Measurements from ENCODE around the gene PABPC3. TPM values are rescaled to one million over a fixed set of nuclear protein-coding genes. Genes with fewer than 3 reads are reported as not detected.

Gene PABPC3
- total RNA-seq, 1 donor from 2014 or later, result 0.45 TPM

- no peak overlapping the region for H3K27ac ChIP-seq (ENCODE audit: low read depth, low read length)
- no peaks in the 10 kb centered on the region for H3K36me3 ChIP-seq (ENCODE audit: insufficient read depth, low read length)
- TF ChIP-seq CTCF (IDR thresholded peaks at IDR 0.05; ENCODE audit: insufficient read depth, low read depth, low read length), result no peak
- no peak for TF ChIP-seq EZH2 (IDR thresholded peaks at IDR 0.05; ENCODE audit: insufficient read depth, low read length)
- H3K4me1 ChIP-seq (ENCODE audit: insufficient read depth, low read length), result no peaks in the 10 kb centered on the region
- DNase-seq (ENCODE audit: low read depth) (no peak), FAIRE-seq (no peak)
- Mint-ChIP-seq H3K4me3 (ENCODE audit: unreplicated experiment) (no peak overlapping the region), H3K36me3 (ENCODE audit: low read depth, unreplicated experiment) (no peaks in the 10 kb centered on the region), H3K27me3 (ENCODE audit: low read depth, unreplicated experiment) (peaks cover 1% of the 10 kb centered on the region), H3K27ac (ENCODE audit: unreplicated experiment) (no peak overlapping the region), H3K9me3 (ENCODE audit: unreplicated experiment) (peaks cover 1% of the 10 kb centered on the region), H3K4me1 (ENCODE audit: low read depth, unreplicated experiment) (no peaks in the 10 kb centered on the region)
- no peaks in the 10 kb centered on the region for H4K20me1 ChIP-seq (ENCODE audit: insufficient read depth, low read length)
- no peaks in the 10 kb centered on the region for H3K79me2 ChIP-seq (ENCODE audit: insufficient read depth, low read length)
- H3K9ac ChIP-seq (ENCODE audit: low read length), result no peak overlapping the region
- H3K27me3 ChIP-seq (ENCODE audit: insufficient read depth, low read length), result no peaks in the 10 kb centered on the region
- H3K9me3 ChIP-seq (ENCODE audit: insufficient read depth, low read depth, low read length), result no peaks in the 10 kb centered on the region
- H3K4me3 ChIP-seq (ENCODE audit: insufficient read depth, low read depth, low read length), result no peak overlapping the region
- H2AFZ ChIP-seq (ENCODE audit: low read depth, low read length), result no peak overlapping the region
- H3K4me2 ChIP-seq (ENCODE audit: low read length), result no peak overlapping the region
Measured at GRCh38 chr13:25097426-25097825, 1.5 kb downstream of the PABPC3 start.

- Histone ChIP-seq H3K4me3 (ENCODE audit: insufficient read depth, low read depth, low read length) (no peak overlapping the region), H3K36me3 (ENCODE audit: insufficient read depth, low read length) (no peaks in the 10 kb centered on the region), H3K79me2 (ENCODE audit: insufficient read depth, low read length) (no peaks in the 10 kb centered on the region), H3K27ac (ENCODE audit: low read depth, low read length) (no peak overlapping the region), H3K9ac (ENCODE audit: low read length) (no peak overlapping the region), H2AFZ (ENCODE audit: low read depth, low read length) (no peak overlapping the region), H3K9me3 (ENCODE audit: insufficient read depth, low read depth, low read length) (no peaks in the 10 kb centered on the region), H3K4me2 (ENCODE audit: low read length) (no peak overlapping the region), H4K20me1 (ENCODE audit: insufficient read depth, low read length) (no peaks in the 10 kb centered on the region), H3K4me1 (ENCODE audit: insufficient read depth, low read length) (no peaks in the 10 kb centered on the region), H3K27me3 (ENCODE audit: insufficient read depth, low read length) (no peaks in the 10 kb centered on the region)
- no peaks in the 10 kb centered on the region for H3K27me3 Mint-ChIP-seq (ENCODE audit: low read depth, unreplicated experiment)
- no peak overlapping the region for H3K27ac Mint-ChIP-seq (ENCODE audit: unreplicated experiment)
- TF ChIP-seq EZH2 (IDR thresholded peaks at IDR 0.05; ENCODE audit: insufficient read depth, low read length) (no peak), CTCF (IDR thresholded peaks at IDR 0.05; ENCODE audit: insufficient read depth, low read depth, low read length) (no peak)
- H3K9me3 Mint-ChIP-seq (ENCODE audit: unreplicated experiment), result no peaks in the 10 kb centered on the region
- no peaks in the 10 kb centered on the region for H3K36me3 Mint-ChIP-seq (ENCODE audit: low read depth, unreplicated experiment)
- FAIRE-seq (no peak), DNase-seq (ENCODE audit: low read depth) (no peak)
- H3K4me1 Mint-ChIP-seq (ENCODE audit: low read depth, unreplicated experiment), result no peaks in the 10 kb centered on the region
- no peak overlapping the region for H3K4me3 Mint-ChIP-seq (ENCODE audit: unreplicated experiment)
Measured at GRCh38 chr13:25103711-25104110, 7.8 kb downstream of the PABPC3 start.

- Histone ChIP-seq H3K27me3 (ENCODE audit: insufficient read depth, low read length) (peaks cover 3% of the 10 kb centered on the region), H3K9ac (ENCODE audit: low read length) (no peak overlapping the region), H3K4me1 (ENCODE audit: insufficient read depth, low read length) (peaks cover 4% of the 10 kb centered on the region), H3K27ac (ENCODE audit: low read depth, low read length) (no peak overlapping the region), H2AFZ (ENCODE audit: low read depth, low read length) (no peak overlapping the region), H3K4me2 (ENCODE audit: low read length) (no peak overlapping the region), H3K4me3 (ENCODE audit: insufficient read depth, low read depth, low read length) (no peak overlapping the region), H3K79me2 (ENCODE audit: insufficient read depth, low read length) (no peaks in the 10 kb centered on the region), H4K20me1 (ENCODE audit: insufficient read depth, low read length) (no peaks in the 10 kb centered on the region), H3K9me3 (ENCODE audit: insufficient read depth, low read depth, low read length) (no peaks in the 10 kb centered on the region), H3K36me3 (ENCODE audit: insufficient read depth, low read length) (no peaks in the 10 kb centered on the region)
- Mint-ChIP-seq H3K36me3 (ENCODE audit: low read depth, unreplicated experiment) (no peaks in the 10 kb centered on the region), H3K27ac (ENCODE audit: unreplicated experiment) (no peak overlapping the region), H3K4me3 (ENCODE audit: unreplicated experiment) (no peak overlapping the region), H3K27me3 (ENCODE audit: low read depth, unreplicated experiment) (no peaks in the 10 kb centered on the region), H3K9me3 (ENCODE audit: unreplicated experiment) (no peaks in the 10 kb centered on the region), H3K4me1 (ENCODE audit: low read depth, unreplicated experiment) (peaks cover 11% of the 10 kb centered on the region)
- FAIRE-seq (no peak), DNase-seq (ENCODE audit: low read depth) (peak; percentile 3)
- TF ChIP-seq CTCF (IDR thresholded peaks at IDR 0.05; ENCODE audit: insufficient read depth, low read depth, low read length) (no peak), EZH2 (IDR thresholded peaks at IDR 0.05; ENCODE audit: insufficient read depth, low read length) (no peak)
Measured at GRCh38 chr13:25109341-25109740, 13.4 kb downstream of the PABPC3 start.

Measured in astrocyte (in vitro differentiated cells and primary cell).